NCI-H2107 treated with DMSO at 0.1 percent for 48 hours (cell line): Measurements from ENCODE around the gene RNF145.

ENCODE experiments used
- DNase-seq: peaks from one replicate; lab custom pipeline; 2025; ENCODE audit not compliant: unreplicated experiment; lab: John Stamatoyannopoulos, UW

RNF145 gene

DNA sequence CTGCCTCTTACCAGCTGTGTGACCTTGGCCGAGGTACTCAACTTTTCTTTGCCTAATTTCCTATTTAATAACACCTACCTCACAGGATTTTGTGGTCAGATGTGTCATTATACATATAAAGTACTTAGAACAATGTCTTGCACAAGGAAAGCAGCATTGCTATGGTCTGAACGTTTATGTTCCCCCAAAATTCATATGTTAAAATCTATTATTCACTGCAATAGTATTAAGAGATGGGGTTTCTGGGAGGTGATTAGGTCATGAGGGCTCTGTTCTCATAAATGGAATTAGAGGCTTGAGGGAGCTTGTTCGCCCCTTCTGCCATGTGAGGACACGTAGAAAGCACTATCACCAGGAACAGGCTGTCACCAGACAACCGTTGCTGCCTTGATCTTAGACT, 10.9 kb upstream of the RNF145 start:
- DNase-seq: no peak

GRCh38 chr5:159218595-159219023, 9.3 kb upstream of the RNF145 start:
- DNase-seq: no peak

GRCh38 chr5:159217236-159217635, 7.9 kb upstream of the RNF145 start:
- no peak for DNase-seq

- DNase-seq: no peak
These were observed 7.1 kb upstream of the RNF145 start for GRCh38 chr5:159216454-159216853.

- no peak for DNase-seq
These were observed 6.5 kb upstream of the RNF145 start for GRCh38 chr5:159215886-159216285.

DNA sequence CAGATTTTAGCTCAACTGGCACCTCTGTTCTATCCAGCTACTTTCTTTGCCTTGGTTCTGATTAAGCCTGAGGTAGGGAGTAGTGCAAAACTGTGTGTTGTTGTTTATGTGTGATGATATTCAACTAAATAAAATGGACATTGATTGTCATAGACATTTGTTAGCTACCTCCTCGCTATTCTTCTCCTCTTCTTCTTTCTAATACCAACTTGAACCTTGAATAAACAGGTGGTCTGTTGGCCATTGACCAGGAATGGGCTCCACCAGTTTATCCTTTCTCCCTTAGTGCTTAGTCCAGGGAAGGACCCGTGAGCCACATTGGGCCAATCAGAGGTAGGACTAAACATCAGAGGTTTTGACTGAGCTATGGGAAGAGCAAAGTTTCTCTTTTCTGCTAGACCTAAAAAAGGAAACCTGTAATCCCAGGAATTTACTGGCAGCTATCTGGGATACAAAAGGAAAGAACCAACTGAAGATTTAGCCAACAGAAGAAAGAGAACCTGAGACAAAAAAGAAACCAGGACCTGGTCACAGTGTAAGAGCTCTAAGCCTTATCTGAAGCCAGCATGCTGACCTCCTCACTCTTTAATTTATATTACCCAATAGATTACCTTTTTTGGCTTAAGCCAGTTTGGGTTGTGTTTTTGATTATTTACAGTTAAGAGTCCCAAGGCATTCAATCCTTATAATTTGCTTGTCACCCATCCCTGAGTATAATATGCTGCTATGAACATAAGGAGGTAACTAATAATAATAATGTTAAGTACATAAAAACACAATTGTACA, 5.3 kb upstream of the RNF145 start:
- DNase-seq: no peak

- no peak for DNase-seq
These were observed 3.5 kb upstream of the RNF145 start for GRCh38 chr5:159212657-159213462.

- DNase-seq: no peak
These were observed 2.4 kb upstream of the RNF145 start for GRCh38 chr5:159211729-159212174.

- peak; percentile 22 for DNase-seq
These were observed 1.5 kb upstream of the RNF145 start for GRCh38 chr5:159210846-159211245.

DNA sequence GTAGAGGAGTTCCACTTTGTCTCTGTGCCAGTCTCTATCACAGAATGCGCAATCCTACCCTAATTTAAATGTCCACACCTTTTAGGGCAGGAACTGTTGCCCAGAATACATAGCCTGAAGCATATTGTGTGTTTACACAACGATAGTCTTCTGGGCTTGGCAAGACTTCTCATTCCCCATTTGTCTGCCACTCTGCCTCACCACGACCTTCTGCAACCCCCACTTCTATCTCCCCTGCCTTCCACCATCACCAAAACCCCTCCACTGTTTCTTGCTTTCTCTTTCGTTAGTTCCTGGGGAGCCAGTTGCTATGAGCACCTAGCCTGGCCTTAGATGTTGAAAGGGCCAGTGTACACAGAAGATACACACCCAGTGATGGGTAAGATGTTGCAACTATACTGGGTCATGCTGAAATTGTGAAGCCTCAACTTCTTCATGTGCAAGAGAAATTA, 883 bp upstream of the RNF145 start:
- no peak for DNase-seq

DNA sequence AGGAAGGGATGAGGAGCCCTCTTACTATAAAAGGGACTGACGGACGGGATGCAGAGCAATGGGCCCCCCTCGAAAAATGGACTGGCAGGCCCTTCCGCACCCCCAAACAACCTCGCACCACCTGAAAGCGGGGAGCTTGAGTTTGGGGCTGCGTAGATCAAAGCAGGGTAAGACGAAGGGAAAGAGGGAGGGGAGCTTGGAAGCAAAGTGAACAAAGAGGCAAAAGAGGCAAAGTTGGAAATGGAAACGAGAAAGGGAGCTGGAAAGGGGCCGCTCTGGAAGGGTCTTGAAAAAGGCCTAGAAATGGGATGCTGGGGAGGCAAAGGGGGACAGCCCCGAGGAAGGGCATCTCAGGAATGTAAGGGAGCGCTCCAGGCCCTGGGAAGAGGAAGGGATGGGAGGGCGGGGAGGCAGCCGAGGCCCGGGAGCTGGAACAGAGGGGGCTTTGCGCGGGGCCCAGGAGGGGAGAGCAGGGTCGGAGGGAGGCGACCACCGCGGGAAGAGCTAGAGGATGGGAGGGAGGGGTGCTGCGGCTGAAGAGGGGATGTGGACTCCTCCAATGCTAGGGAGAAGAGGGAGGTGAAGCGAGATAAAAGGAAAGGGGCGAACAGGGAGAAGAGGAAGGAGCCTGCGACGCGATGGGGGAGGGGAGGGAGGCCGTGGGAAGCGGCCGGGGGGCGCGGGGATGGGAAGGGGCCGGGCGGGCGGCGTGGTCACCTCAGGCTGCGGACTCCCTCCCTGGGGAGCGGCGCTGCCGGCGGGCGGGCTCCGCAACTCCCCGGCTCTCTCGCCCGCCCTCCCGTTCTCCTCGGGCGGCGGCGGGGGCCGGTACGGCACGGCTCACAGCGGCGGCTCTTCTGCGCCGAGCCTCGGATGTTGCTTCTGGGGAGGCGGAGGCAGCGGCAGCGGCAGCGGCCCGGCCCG, 577 bp downstream of the RNF145 start:
- DNase-seq: no peak

DNA sequence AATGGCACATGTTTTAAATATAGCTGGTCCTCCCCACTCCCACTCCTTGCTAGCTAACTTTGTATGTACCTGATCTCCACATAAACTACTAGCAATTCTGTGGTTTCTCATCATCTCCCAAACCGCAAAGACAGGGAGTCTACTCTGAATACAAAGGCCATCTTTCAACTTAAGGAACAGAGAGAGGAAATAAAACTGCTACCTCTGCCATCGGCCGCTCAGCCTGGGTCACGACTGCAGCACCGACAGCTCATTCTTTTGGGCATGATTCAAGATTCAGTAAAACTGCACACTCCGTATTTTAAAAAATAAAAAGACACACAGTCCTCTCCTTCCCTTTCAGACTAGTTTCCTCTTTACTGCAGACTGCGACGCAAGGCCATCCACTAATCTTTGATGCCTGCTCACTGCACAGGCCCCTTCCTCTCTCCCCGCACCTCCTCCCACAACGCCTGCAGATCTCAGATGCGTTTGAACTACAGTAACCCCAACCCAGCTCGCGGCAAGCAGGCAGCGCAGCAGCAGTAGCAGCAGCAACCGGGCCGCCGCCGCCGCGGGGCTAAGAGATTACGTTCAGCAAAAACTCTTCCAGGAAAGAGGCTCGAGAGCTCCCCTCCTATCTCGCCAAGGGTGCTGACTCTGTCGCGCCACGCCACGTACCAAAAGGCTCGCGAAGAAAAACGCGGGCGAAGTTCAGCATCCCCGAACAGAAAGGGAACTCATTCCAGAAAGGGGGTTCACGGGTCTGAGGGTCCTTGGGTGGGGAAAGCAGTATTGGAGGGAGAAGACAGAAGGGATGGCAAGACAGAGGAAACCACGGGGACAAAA, 1.5 kb downstream of the RNF145 start:
- peak; percentile 70 for DNase-seq

DNA sequence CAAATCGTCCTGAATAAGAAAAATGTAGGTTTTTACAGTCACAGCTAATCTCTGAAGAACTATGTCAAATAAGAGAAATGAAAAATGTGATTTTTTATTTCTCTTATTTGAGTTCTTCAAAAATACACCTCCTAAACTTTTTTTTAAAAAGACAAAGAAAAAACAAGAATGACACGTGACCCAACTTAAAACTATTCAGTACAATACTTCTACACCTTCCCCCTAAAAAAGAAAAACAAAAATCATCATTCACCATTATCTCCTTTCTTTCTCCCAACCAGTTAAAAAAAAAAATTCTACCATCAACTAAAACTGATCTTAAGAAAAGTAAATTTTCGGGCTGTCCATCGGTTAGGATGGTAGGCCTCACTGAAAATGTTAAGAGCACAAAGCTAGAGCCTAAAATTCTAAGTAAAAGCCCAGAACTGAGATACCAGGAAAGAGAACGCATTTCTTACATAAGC, 2.1 kb downstream of the RNF145 start:
- no peak for DNase-seq

- DNase-seq: no peak
These were observed 2.5 kb downstream of the RNF145 start for GRCh38 chr5:159206818-159207217.

DNA sequence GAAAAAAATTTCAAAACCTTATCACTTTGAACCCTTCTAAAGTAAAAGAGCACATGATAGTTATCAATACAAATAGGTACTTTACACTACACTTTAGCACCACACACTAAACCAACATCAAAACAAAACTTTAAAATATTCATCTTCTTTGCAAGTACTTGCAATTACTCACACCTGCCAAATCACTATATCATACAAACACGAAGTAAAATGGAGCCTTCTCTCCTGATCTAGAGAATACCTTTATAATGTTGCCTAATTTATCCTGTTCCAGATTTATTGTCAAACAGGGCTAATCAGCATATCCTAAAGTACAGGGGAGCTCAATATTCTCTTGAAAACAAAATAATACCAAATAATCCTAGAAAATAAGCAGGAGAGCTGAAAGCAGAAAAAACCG, 3.0 kb downstream of the RNF145 start:
- DNase-seq: no peak

GRCh38 chr5:159203351-159203750, 6.0 kb downstream of the RNF145 start:
- DNase-seq: no peak

- no peak for DNase-seq
These were observed 7.2 kb downstream of the RNF145 start for GRCh38 chr5:159202151-159202550.

- no peak for DNase-seq
These were observed 9.6 kb downstream of the RNF145 start for GRCh38 chr5:159199780-159200179.

GRCh38 chr5:159199225-159199624, 10.1 kb downstream of the RNF145 start:
- no peak for DNase-seq
